T-cell (primary cell): ENCODE data around the gene PDS5B. TPM values are rescaled to one million over a fixed set of nuclear protein-coding genes. Genes with fewer than 3 reads are reported as not detected.

Experiments used
- ATAC-seq, 4 experiments: fragments of 200-7000 bp in 3 of 4; fragments of 150-1000 bp in 1 of 4; cut with Tn5 transposase; replicated peaks in 1 of 4; 1 replicate in 3 of 4; 2 replicates in 1 of 4; pipeline ENCODE4 v1.10.0; 2021; ENCODE audit warnings: moderate library complexity in 3 of 4, mild to moderate bottlenecking in 2 of 4, moderate number of reproducible peaks in 1 of 4
- CTCF ChIA-PET, 2 donors: fragments of 300-600 bp; sonication (Branson Sonifier 250); formaldehyde crosslinking; loops; one replicate each; lab custom pipeline; 2022; ENCODE audit warnings: antibody characterized with exemption in 2 of 2; lab: Charles Lee
- POLR2A ChIA-PET, 2 donors: fragments of 300-600 bp; sonication (Branson Sonifier 250); formaldehyde crosslinking; loops; one replicate each; lab custom pipeline; 2022; ENCODE audit warnings: antibody characterized with exemption in 2 of 2; lab: Charles Lee
- DNase-seq, 35 experiments: peaks; one replicate each; pipeline versions ENCODE4 v3.0.0 to v3.0.0-alpha.2; 2013 to 2023
- H3K27ac ChIP-seq: one replicate; pipeline ENCODE4 v1.5.1; 2013; ENCODE audit warnings: low read length
- H3K27me3 ChIP-seq, 2 experiments: replicated peaks in 1 of 2; 1 replicate in 1 of 2; 2 replicates in 1 of 2; pipeline versions ENCODE4 v1.6.1 to v1.7.0; 2013; ENCODE audit warnings: low read length in 1 of 2, mixed read lengths in 1 of 2; ENCODE audit not compliant: control insufficient read depth in 2 of 2, insufficient read depth in 2 of 2; ENCODE audit errors: extremely low read depth in 1 of 2
- H3K36me3 ChIP-seq, 2 donors: 1 replicate in 1 of 2; 2 replicates in 1 of 2; pipeline versions ENCODE4 v1.6.1 to v1.7.0; 2013; ENCODE audit warnings: low read length in 1 of 2; ENCODE audit not compliant: control insufficient read depth in 2 of 2, insufficient read depth in 1 of 2; ENCODE audit errors: extremely low read depth in 1 of 2
- H3K4me1 ChIP-seq, 2 experiments: 1 replicate in 1 of 2; 2 replicates in 1 of 2; pipeline versions ENCODE4 v1.6.1 to v1.7.0; 2013; ENCODE audit warnings: low read length in 2 of 2, mixed read lengths in 1 of 2; ENCODE audit not compliant: insufficient read depth in 2 of 2, control insufficient read depth in 1 of 2; ENCODE audit errors: extremely low read depth in 1 of 2
- H3K4me3 ChIP-seq, 2 donors: 1 replicate in 1 of 2; 2 replicates in 1 of 2; pipeline versions ENCODE4 v1.5.1 to v1.7.0; 2013; ENCODE audit warnings: mild to moderate bottlenecking in 2 of 2, low read length in 1 of 2, moderate library complexity in 1 of 2; ENCODE audit not compliant: control insufficient read depth in 1 of 2; ENCODE audit errors: extremely low read depth in 1 of 2
- H3K9me3 ChIP-seq: 2 replicates; pipeline ENCODE4 v1.7.0; 2013
- H3K27ac Mint-ChIP-seq, 2 donors: one replicate each; pipeline ENCODE4 v1.8.0; 2020 to 2021; ENCODE audit warnings: mild to moderate bottlenecking in 2 of 2, mixed read lengths in 2 of 2
- H3K27me3 Mint-ChIP-seq, 2 donors: one replicate each; pipeline ENCODE4 v1.8.0; 2021 to 2022; ENCODE audit warnings: mixed read lengths in 2 of 2
- H3K36me3 Mint-ChIP-seq: one replicate; pipeline ENCODE4 v1.8.0; 2021; ENCODE audit warnings: mixed read lengths
- H3K4me1 Mint-ChIP-seq, 3 donors: one replicate each; pipeline ENCODE4 v1.8.0; 2020 to 2022; ENCODE audit warnings: mixed read lengths in 3 of 3, mild to moderate bottlenecking in 1 of 3
- H3K4me3 Mint-ChIP-seq, 3 donors: one replicate each; pipeline ENCODE4 v1.8.0; 2020 to 2022; ENCODE audit warnings: mild to moderate bottlenecking in 3 of 3, mixed read lengths in 3 of 3, moderate library complexity in 3 of 3
- H3K9me3 Mint-ChIP-seq, 3 donors: one replicate each; pipeline ENCODE4 v1.8.0; 2020 to 2022; ENCODE audit warnings: mixed read lengths in 3 of 3
- WGBS: methylation state at CpG from one replicate; pipeline ENCODE4 v1.1.5; 2013; ENCODE audit warnings: missing lambda C conversion rate; ENCODE audit not compliant: insufficient coverage; 5-methylcytosine and 5-hydroxymethylcytosine counted together
- total RNA-seq, 35 experiments: library from RNA in 6 of 35; stranded (reverse) in 6 of 35; fragments of 120-200 nt in 1 of 35; gene quantifications; one replicate each; pipeline versions ENCODE4 v1.2.1 to v1.2.4 and lab custom pipeline; 2013 to 2026

PDS5B gene
- total RNA-seq, 5 donors from 2014 or later (not counting 1 experiment from before 2014, with no cell fraction given) = 45.4 to 48.5 (median 46.9) TPM

DNA sequence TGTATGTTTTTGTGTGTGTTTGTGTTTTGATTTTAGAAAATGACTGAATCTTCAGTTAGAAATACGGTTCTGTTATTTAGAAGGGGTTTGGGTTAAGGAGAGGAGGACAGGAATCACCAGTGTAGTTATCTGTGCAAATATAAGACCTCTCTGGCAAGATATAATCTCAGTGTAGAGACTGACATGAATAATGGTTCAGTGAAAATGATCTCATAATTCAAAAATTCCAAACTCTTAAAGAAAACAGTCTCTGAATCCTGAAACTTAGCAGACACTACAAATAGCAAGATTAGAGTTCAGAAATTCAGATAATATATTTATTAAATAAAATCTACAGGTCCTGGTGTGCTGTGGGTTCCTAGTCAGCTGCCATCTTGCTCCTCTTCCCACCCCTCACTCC is 73.5 kb downstream of the PDS5B start:
- POLR2A ChIA-PET = interaction anchor here in 1 of 2 donors (0.6 kb wide), 1 partner anchor 167 kb away, joined by 3 read pairs; no protein-coding TSS in a partner anchor
- Histone ChIP-seq H3K4me3 (no peak overlapping the region), H3K27ac (no peak overlapping the region), H3K36me3 (peaks cover 0 to 7% of the 10 kb centered on the region in 2 donors), H3K27me3 (no peaks in the 10 kb centered on the region), H3K4me1 (no peaks in the 10 kb centered on the region), H3K9me3 (no peaks in the 10 kb centered on the region)
- 100% methylated on average over 1 of the region's 1 CpG for WGBS
- H3K4me3 Mint-ChIP-seq = no peak overlapping the region
- H3K27me3 Mint-ChIP-seq = no peaks in the 10 kb centered on the region
- peaks cover 13 to 26% (median 19%) of the 10 kb centered on the region in 3 donors for H3K4me1 Mint-ChIP-seq
- no peak overlapping the region for H3K27ac Mint-ChIP-seq
- no peak for DNase-seq
- H3K36me3 Mint-ChIP-seq = peaks cover 36% of the 10 kb centered on the region
- CTCF ChIA-PET = interaction anchor here (1.3 to 1.9 kb wide), 4 partner anchors 9 to 79 kb away, joined by 4 to 15 read pairs (median 5); no protein-coding TSS in a partner anchor
- ATAC-seq = no peak
- H3K9me3 Mint-ChIP-seq = peaks cover 0 to 4% (median 0%) of the 10 kb centered on the region in 3 donors

GRCh38 chr13:32660227-32660626 is 74.0 kb downstream of the PDS5B start:
- DNase-seq (no peak), ATAC-seq (no peak)
- Histone ChIP-seq H3K27me3 (no peaks in the 10 kb centered on the region), H3K4me3 (no peak overlapping the region), H3K4me1 (no peaks in the 10 kb centered on the region), H3K9me3 (no peaks in the 10 kb centered on the region), H3K36me3 (peaks cover 0 to 7% of the 10 kb centered on the region in 2 donors), H3K27ac (no peak overlapping the region)
- Mint-ChIP-seq H3K9me3 (peaks cover 0 to 4% (median 0%) of the 10 kb centered on the region in 3 donors), H3K4me1 (peaks cover 11 to 21% (median 16%) of the 10 kb centered on the region in 3 donors), H3K36me3 (peaks cover 32% of the 10 kb centered on the region), H3K27me3 (no peaks in the 10 kb centered on the region), H3K27ac (no peak overlapping the region), H3K4me3 (no peak overlapping the region)
- WGBS = 100% methylated on average over 1 of the region's 2 CpGs
- ChIA-PET POLR2A (interaction anchor here (0.6 kb wide), 2 partner anchors 123 to 168 kb away, joined by 3 to 6 read pairs; no protein-coding TSS in a partner anchor), CTCF (interaction anchor here (1.3 to 1.9 kb wide), 4 partner anchors 9 to 79 kb away, joined by 4 to 15 read pairs (median 5); no protein-coding TSS in a partner anchor)

- H3K4me1 ChIP-seq = no peaks in the 10 kb centered on the region
- Mint-ChIP-seq H3K9me3 (no peaks in the 10 kb centered on the region), H3K36me3 (peaks cover 22% of the 10 kb centered on the region), H3K4me1 (peaks cover 12 to 22% (median 15%) of the 10 kb centered on the region in 3 donors), H3K27me3 (no peaks in the 10 kb centered on the region), H3K4me3 (no peak overlapping the region), H3K27ac (no peak overlapping the region)
- no peak overlapping the region for H3K4me3 ChIP-seq
- ChIA-PET CTCF (interaction anchor here (1.0 to 1.9 kb wide), 3 partner anchors 8 to 22 kb away, joined by 3 to 15 read pairs (median 6); no protein-coding TSS in a partner anchor), POLR2A (no interaction called here)
- ATAC-seq (no peak), DNase-seq (no peak)
- H3K9me3 ChIP-seq = no peaks in the 10 kb centered on the region
- peaks cover 0 to 7% of the 10 kb centered on the region in 2 donors for H3K36me3 ChIP-seq
- no peaks in the 10 kb centered on the region for H3K27me3 ChIP-seq
- no peak overlapping the region for H3K27ac ChIP-seq
These were observed 75.4 kb downstream of the PDS5B start for GRCh38 chr13:32661685-32662084.

- H3K4me1 ChIP-seq = no peaks in the 10 kb centered on the region
- H3K9me3 ChIP-seq = no peaks in the 10 kb centered on the region
- peaks cover 9 to 19% (median 10%) of the 10 kb centered on the region in 3 donors for H3K4me1 Mint-ChIP-seq
- no peak for ATAC-seq
- DNase-seq = no peak
- H3K4me3 ChIP-seq = no peak overlapping the region
- POLR2A ChIA-PET = no interaction called here
- H3K27me3 Mint-ChIP-seq = no peaks in the 10 kb centered on the region
- CTCF ChIA-PET = interaction anchor here (2.6 kb wide), 2 partner anchors 13 kb away, joined by 7 to 10 read pairs; no protein-coding TSS in a partner anchor
- no peak overlapping the region for H3K27ac ChIP-seq
- H3K4me3 Mint-ChIP-seq = no peak overlapping the region
- peaks cover 16% of the 10 kb centered on the region for H3K36me3 Mint-ChIP-seq
- no peaks in the 10 kb centered on the region for H3K27me3 ChIP-seq
- no peak overlapping the region for H3K27ac Mint-ChIP-seq
- no peaks in the 10 kb centered on the region for H3K9me3 Mint-ChIP-seq
- peaks cover 0 to 7% of the 10 kb centered on the region in 2 donors for H3K36me3 ChIP-seq
These were observed 77.4 kb downstream of the PDS5B start for GRCh38 chr13:32663660-32664059.

DNA sequence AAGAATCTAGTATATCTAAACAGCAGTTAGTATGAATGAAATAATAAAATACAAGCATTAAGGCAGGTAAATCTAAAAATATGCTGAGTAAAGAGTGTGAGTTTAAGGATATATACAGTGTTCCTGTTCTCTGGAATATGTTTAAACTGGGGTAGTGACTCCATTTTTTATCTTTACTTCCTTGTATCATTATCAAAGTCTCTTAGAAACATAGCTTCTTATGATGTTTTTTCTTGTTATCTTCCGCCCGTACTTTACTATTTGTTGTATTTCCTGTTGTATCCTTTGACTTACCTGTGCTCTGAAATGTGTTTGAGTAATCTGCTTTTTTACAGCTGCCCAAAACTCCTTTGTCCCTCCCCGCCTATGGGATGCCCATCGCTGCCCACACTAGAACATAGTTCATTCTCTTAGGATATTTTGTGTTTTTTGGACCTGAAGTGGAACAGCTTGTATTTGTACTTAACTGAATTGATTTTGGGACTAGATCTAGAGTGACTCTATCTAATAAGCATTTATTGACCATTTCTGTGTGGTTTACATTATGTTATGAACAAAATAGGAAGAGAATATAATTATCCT is 80.8 kb downstream of the PDS5B start:
- peaks cover 18% of the 10 kb centered on the region for H3K36me3 Mint-ChIP-seq
- Histone ChIP-seq H3K4me1 (no peaks in the 10 kb centered on the region), H3K4me3 (no peak overlapping the region), H3K27me3 (no peaks in the 10 kb centered on the region), H3K27ac (no peak overlapping the region), H3K9me3 (no peaks in the 10 kb centered on the region), H3K36me3 (no peaks in the 10 kb centered on the region)
- no peak overlapping the region for H3K4me3 Mint-ChIP-seq
- no peaks in the 10 kb centered on the region for H3K9me3 Mint-ChIP-seq
- no peaks in the 10 kb centered on the region for H3K27me3 Mint-ChIP-seq
- ATAC-seq (no peak), DNase-seq (no peak)
- H3K27ac Mint-ChIP-seq = peak overlapping the region; percentile 46 to 63
- POLR2A ChIA-PET = interaction anchor here in 1 of 2 donors (0.6 kb wide), 1 partner anchor 75 kb away, joined by 6 read pairs; no protein-coding TSS in a partner anchor
- H3K4me1 Mint-ChIP-seq = peaks cover 12 to 19% (median 12%) of the 10 kb centered on the region in 3 donors
- WGBS = no CpG with 5 or more reads among the region's 4 CpGs
- CTCF ChIA-PET = interaction anchor here (0.6 to 4.4 kb wide), 4 partner anchors 18 to 289 kb away, joined by 3 to 36 read pairs (median 4); no protein-coding TSS in a partner anchor

DNA sequence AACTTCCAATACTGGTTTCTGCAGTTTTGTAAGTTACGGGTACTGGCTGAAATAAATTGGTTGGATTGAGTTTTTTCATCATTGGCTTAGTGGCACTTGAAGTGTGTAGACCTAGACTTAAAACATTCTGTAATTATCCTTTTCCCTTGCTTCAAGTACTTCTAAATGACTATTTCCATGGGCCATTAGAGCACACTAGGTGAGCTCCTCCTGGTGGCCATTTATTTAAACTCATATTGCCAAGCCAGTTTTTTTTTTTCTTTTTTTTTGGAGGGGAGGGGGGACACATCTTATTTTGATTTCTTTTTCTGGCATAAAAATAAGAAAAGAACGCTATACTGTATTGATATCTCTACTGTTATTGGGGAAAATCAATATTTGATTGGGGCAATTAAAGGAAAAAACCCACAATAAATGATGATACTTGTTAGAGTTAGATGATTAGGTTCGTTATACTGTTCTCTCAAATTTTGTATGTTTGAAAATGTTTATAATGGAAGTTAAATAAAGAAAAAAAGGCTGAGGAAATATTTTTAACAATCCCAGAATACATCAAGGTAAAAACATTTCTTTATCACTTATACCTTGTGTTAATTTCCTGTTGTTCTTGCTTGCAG is 82.9 kb downstream of the PDS5B start:
- Histone ChIP-seq H3K4me1 (no peaks in the 10 kb centered on the region), H3K27me3 (no peaks in the 10 kb centered on the region), H3K9me3 (no peaks in the 10 kb centered on the region), H3K4me3 (no peak overlapping the region), H3K36me3 (no peaks in the 10 kb centered on the region), H3K27ac (no peak overlapping the region)
- H3K27ac Mint-ChIP-seq = no peak overlapping the region
- H3K36me3 Mint-ChIP-seq = peaks cover 26% of the 10 kb centered on the region
- H3K4me1 Mint-ChIP-seq = peaks cover 12 to 19% (median 12%) of the 10 kb centered on the region in 3 donors
- H3K9me3 Mint-ChIP-seq = no peaks in the 10 kb centered on the region
- ChIA-PET POLR2A (interaction anchor here in 1 of 2 donors (0.6 kb wide), 1 partner anchor 855 kb away, joined by 3 read pairs; no protein-coding TSS in a partner anchor), CTCF (interaction anchor here (0.5 to 4.4 kb wide), 35 partner anchors 8 to 1996 kb away, joined by 3 to 36 read pairs (median 4); partner anchors contain the start of gene PDS5B (in 1 of the 2))
- H3K4me3 Mint-ChIP-seq = no peak overlapping the region
- no CpG with 5 or more reads among the region's 3 CpGs for WGBS
- ATAC-seq = peak in 1 of 4 experiments; percentile 50
- H3K27me3 Mint-ChIP-seq = no peaks in the 10 kb centered on the region
- DNase-seq = peak in 7 of 35 experiments; percentile 6 to 67 (median 9)
